Mesothelial cell of epicardium (in vitro differentiated cells): ENCODE data around the gene SNRNP25. TPM values are rescaled to one million over a fixed set of nuclear protein-coding genes. Genes with fewer than 3 reads are reported as not detected.

Experiments used
- DNase-seq, 2 experiments: peaks; one replicate each; pipeline ENCODE4 v3.0.0; 2021; ENCODE audit warnings: low spot score in 2 of 2; ENCODE audit not compliant: unreplicated experiment in 2 of 2
- H3K27ac Mint-ChIP-seq: 2 replicates; pipeline ENCODE4 v1.8.0; 2021; ENCODE audit warnings: mixed read lengths
- H3K27me3 Mint-ChIP-seq: 2 replicates; pipeline ENCODE4 v1.8.0; 2021; ENCODE audit warnings: low read depth, mixed read lengths
- H3K36me3 Mint-ChIP-seq: 2 replicates; pipeline ENCODE4 v1.8.0; 2021; ENCODE audit warnings: mixed read lengths
- H3K4me1 Mint-ChIP-seq: 2 replicates; pipeline ENCODE4 v1.8.0; 2021; ENCODE audit warnings: mixed read lengths
- H3K4me3 Mint-ChIP-seq: 2 replicates; pipeline ENCODE4 v1.8.0; 2021; ENCODE audit warnings: mild to moderate bottlenecking, moderate library complexity, mixed read lengths
- H3K9me3 Mint-ChIP-seq: 2 replicates; pipeline ENCODE4 v1.8.0; 2021; ENCODE audit warnings: mixed read lengths
- total RNA-seq: library from RNA; stranded (reverse); gene quantifications from 3 replicates; pipeline ENCODE4 v1.2.1, GENCODE V29; 2021
- TF ChIP-seq, protein P1 (sequence below): fragments of 200-600 bp; sonication (generic); IDR thresholded peaks from one replicate; pipeline ENCODE4 v1.5.0; 2021; ENCODE audit warnings: antibody characterized with exemption; ENCODE audit not compliant: unreplicated experiment

The SNRNP25 gene
- total RNA-seq, 1 donor from 2014 or later = 33.1 TPM

GRCh38 chr16:85865-86264 is 32.2 kb downstream of the SNRNP25 start:
- Mint-ChIP-seq H3K9me3 (no peaks in the 10 kb centered on the region), H3K27ac (no peak overlapping the region), H3K36me3 (peaks cover 16% of the 10 kb centered on the region), H3K4me1 (no peaks in the 10 kb centered on the region), H3K27me3 (no peaks in the 10 kb centered on the region), H3K4me3 (no peak overlapping the region)
- no peak for DNase-seq
- TF ChIP-seq, protein P1, sequence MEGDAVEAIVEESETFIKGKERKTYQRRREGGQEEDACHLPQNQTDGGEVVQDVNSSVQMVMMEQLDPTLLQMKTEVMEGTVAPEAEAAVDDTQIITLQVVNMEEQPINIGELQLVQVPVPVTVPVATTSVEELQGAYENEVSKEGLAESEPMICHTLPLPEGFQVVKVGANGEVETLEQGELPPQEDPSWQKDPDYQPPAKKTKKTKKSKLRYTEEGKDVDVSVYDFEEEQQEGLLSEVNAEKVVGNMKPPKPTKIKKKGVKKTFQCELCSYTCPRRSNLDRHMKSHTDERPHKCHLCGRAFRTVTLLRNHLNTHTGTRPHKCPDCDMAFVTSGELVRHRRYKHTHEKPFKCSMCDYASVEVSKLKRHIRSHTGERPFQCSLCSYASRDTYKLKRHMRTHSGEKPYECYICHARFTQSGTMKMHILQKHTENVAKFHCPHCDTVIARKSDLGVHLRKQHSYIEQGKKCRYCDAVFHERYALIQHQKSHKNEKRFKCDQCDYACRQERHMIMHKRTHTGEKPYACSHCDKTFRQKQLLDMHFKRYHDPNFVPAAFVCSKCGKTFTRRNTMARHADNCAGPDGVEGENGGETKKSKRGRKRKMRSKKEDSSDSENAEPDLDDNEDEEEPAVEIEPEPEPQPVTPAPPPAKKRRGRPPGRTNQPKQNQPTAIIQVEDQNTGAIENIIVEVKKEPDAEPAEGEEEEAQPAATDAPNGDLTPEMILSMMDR = no peak

GRCh38 chr16:86483-86952 is 32.9 kb downstream of the SNRNP25 start:
- H3K27me3 Mint-ChIP-seq = no peaks in the 10 kb centered on the region
- peaks cover 16% of the 10 kb centered on the region for H3K36me3 Mint-ChIP-seq
- no peaks in the 10 kb centered on the region for H3K4me1 Mint-ChIP-seq
- no peak overlapping the region for H3K27ac Mint-ChIP-seq
- no peak overlapping the region for H3K4me3 Mint-ChIP-seq
- DNase-seq = no peak
- no peaks in the 10 kb centered on the region for H3K9me3 Mint-ChIP-seq
- TF ChIP-seq, protein P1 = no peak

GRCh38 chr16:88613-89012 is 35.0 kb downstream of the SNRNP25 start:
- TF ChIP-seq, protein P1 = no peak
- no peaks in the 10 kb centered on the region for H3K4me1 Mint-ChIP-seq
- H3K27ac Mint-ChIP-seq = no peak overlapping the region
- H3K9me3 Mint-ChIP-seq = no peaks in the 10 kb centered on the region
- DNase-seq = no peak
- H3K36me3 Mint-ChIP-seq = peaks cover 19% of the 10 kb centered on the region
- no peak overlapping the region for H3K4me3 Mint-ChIP-seq
- no peaks in the 10 kb centered on the region for H3K27me3 Mint-ChIP-seq

GRCh38 chr16:89391-90302 is 36.0 kb downstream of the SNRNP25 start:
- TF ChIP-seq, protein P1 = no peak
- Mint-ChIP-seq H3K27me3 (no peaks in the 10 kb centered on the region), H3K4me3 (no peak overlapping the region), H3K4me1 (no peaks in the 10 kb centered on the region), H3K27ac (no peak overlapping the region), H3K9me3 (no peaks in the 10 kb centered on the region), H3K36me3 (peaks cover 15% of the 10 kb centered on the region)
- no peak for DNase-seq

GRCh38 chr16:91484-91883 is 37.9 kb downstream of the SNRNP25 start:
- H3K4me1 Mint-ChIP-seq = no peaks in the 10 kb centered on the region
- no peak overlapping the region for H3K4me3 Mint-ChIP-seq
- H3K27me3 Mint-ChIP-seq = no peaks in the 10 kb centered on the region
- H3K9me3 Mint-ChIP-seq = no peaks in the 10 kb centered on the region
- no peak overlapping the region for H3K27ac Mint-ChIP-seq
- DNase-seq = no peak
- peaks cover 14% of the 10 kb centered on the region for H3K36me3 Mint-ChIP-seq
- TF ChIP-seq, protein P1 = no peak
